GM21737 (cell line): ENCODE data around the gene ARL4D.
"Not testable (repeated sequence)": the region's sequence is repeated elsewhere in the genome, so short reads cannot be mapped to it uniquely, and the experiment has no call there.

Experiments
- ATAC-seq: cut with Tn5 transposase; IDR thresholded peaks from one replicate; pipeline ENCODE4 v1.9.1; 2021; ENCODE audit warnings: mild to moderate bottlenecking, moderate library complexity; ENCODE audit not compliant: unreplicated experiment

ARL4D gene

GRCh38 chr17:43398724-43399595, at the start of gene ARL4D:
TSS of gene ARL4D (plus strand) at chr17:43398993. CDS start at chr17:43399733, 740 bp downstream.
- no peak for ATAC-seq

GRCh38 chr17:43349142-43349541, 49.7 kb upstream of the ARL4D start:
- ATAC-seq, result no peak

GRCh38 chr17:43350888-43351361, 47.9 kb upstream of the ARL4D start:
- ATAC-seq, result no peak

GRCh38 chr17:43351691-43352090, 47.1 kb upstream of the ARL4D start:
- no peak for ATAC-seq

- no peak for ATAC-seq
These were observed 46.0 kb upstream of the ARL4D start for GRCh38 chr17:43352579-43353331.

- ATAC-seq, result no peak
These were observed 45.4 kb upstream of the ARL4D start for GRCh38 chr17:43353393-43353792.

GRCh38 chr17:43354371-43354770, 44.4 kb upstream of the ARL4D start:
- no peak for ATAC-seq

GRCh38 chr17:43356450-43356849, 42.3 kb upstream of the ARL4D start:
- no peak for ATAC-seq

GRCh38 chr17:43356999-43357398, 41.8 kb upstream of the ARL4D start:
- ATAC-seq, result no peak

GRCh38 chr17:43359469-43360110, 39.2 kb upstream of the ARL4D start:
- ATAC-seq, result no peak

- peak; percentile 28 for ATAC-seq
These were observed 38.4 kb upstream of the ARL4D start for GRCh38 chr17:43360376-43360738.

GRCh38 chr17:43360739-43361505, 37.9 kb upstream of the ARL4D start:
- ATAC-seq, result peak; percentile 75

- ATAC-seq, result no peak
These were observed 35.4 kb upstream of the ARL4D start for GRCh38 chr17:43363181-43363925.

- ATAC-seq, result no peak
These were observed 34.9 kb upstream of the ARL4D start for GRCh38 chr17:43363926-43364285.

- no peak for ATAC-seq
These were observed 33.4 kb upstream of the ARL4D start for GRCh38 chr17:43365356-43365755.

- ATAC-seq, result not testable (repeated sequence)
These were observed 32.9 kb upstream of the ARL4D start for GRCh38 chr17:43365921-43366320.

GRCh38 chr17:43366891-43367736, 31.7 kb upstream of the ARL4D start:
- ATAC-seq, result no peak

- peak; percentile 30 for ATAC-seq
These were observed 31.0 kb upstream of the ARL4D start for GRCh38 chr17:43367737-43368242.
